ENCODE data around the gene CEACAM19.
"Not testable (repeated sequence)": the region's sequence is repeated elsewhere in the genome, so short reads cannot be mapped to it uniquely, and the experiment has no call there.

The CEACAM19 gene

GRCh38 chr19:44671400-44671799 lies at the start of gene CEACAM19:
CEACAM19 (plus strand) TSS chr19:44671482; CDS start chr19:44671932, 450 bp downstream.
- Mint-ChIP-seq H3K4me1 (ENCODE audit: low read depth) (no peaks in the 10 kb centered on the region), H3K36me3 (ENCODE audit: low read depth) (no peaks in the 10 kb centered on the region), H3K4me3 (no peak within 1 kb of the TSS), H3K27ac (no peak within 1 kb of the TSS), H3K9me3 (no peaks in the 10 kb centered on the region), H3K27me3 (ENCODE audit: low read depth) (no peaks in the 10 kb centered on the region)
- no peak for DNase-seq (ENCODE audit: low spot score)

GRCh38 chr19:44623080-44623479 lies 48.2 kb upstream of the CEACAM19 start:
- Mint-ChIP-seq H3K27ac (no peak overlapping the region), H3K4me1 (ENCODE audit: low read depth) (no peaks in the 10 kb centered on the region), H3K27me3 (ENCODE audit: low read depth) (no peaks in the 10 kb centered on the region), H3K4me3 (no peak overlapping the region), H3K9me3 (peaks cover 4% of the 10 kb centered on the region), H3K36me3 (ENCODE audit: low read depth) (no peaks in the 10 kb centered on the region)
- no peak for DNase-seq (ENCODE audit: low spot score)

- Mint-ChIP-seq H3K36me3 (ENCODE audit: low read depth) (no peaks in the 10 kb centered on the region), H3K9me3 (peaks cover 4% of the 10 kb centered on the region)
These were observed 47.7 kb upstream of the CEACAM19 start for GRCh38 chr19:44623626-44624025.

GRCh38 chr19:44624840-44625354 lies 46.4 kb upstream of the CEACAM19 start:
- no peak overlapping the region for H3K4me3 Mint-ChIP-seq
- no peaks in the 10 kb centered on the region for H3K4me1 Mint-ChIP-seq (ENCODE audit: low read depth)
- H3K27me3 Mint-ChIP-seq (ENCODE audit: low read depth), result no peaks in the 10 kb centered on the region
- H3K36me3 Mint-ChIP-seq (ENCODE audit: low read depth), result no peaks in the 10 kb centered on the region
- H3K9me3 Mint-ChIP-seq, result no peaks in the 10 kb centered on the region
- no peak overlapping the region for H3K27ac Mint-ChIP-seq
- no peak for DNase-seq (ENCODE audit: low spot score)

More at GRCh38 chr19:44623626-44624025, 47.7 kb upstream of the CEACAM19 start:
- no peak overlapping the region for H3K27ac Mint-ChIP-seq
- H3K4me1 Mint-ChIP-seq (ENCODE audit: low read depth), result no peaks in the 10 kb centered on the region
- DNase-seq (ENCODE audit: low spot score), result no peak
- H3K27me3 Mint-ChIP-seq (ENCODE audit: low read depth), result no peaks in the 10 kb centered on the region
- no peak overlapping the region for H3K4me3 Mint-ChIP-seq

GRCh38 chr19:44625637-44626036 lies 45.6 kb upstream of the CEACAM19 start:
- H3K36me3 Mint-ChIP-seq (ENCODE audit: low read depth); H3K27ac Mint-ChIP-seq; H3K4me3 Mint-ChIP-seq; H3K9me3 Mint-ChIP-seq; H3K27me3 Mint-ChIP-seq (ENCODE audit: low read depth); H3K4me1 Mint-ChIP-seq (ENCODE audit: low read depth); DNase-seq (ENCODE audit: low spot score): not testable (repeated sequence)

GRCh38 chr19:44626048-44626624 lies 45.1 kb upstream of the CEACAM19 start:
- Mint-ChIP-seq H3K36me3 (ENCODE audit: low read depth) (no peaks in the 10 kb centered on the region), H3K4me3 (no peak overlapping the region), H3K27ac (no peak overlapping the region), H3K4me1 (ENCODE audit: low read depth) (no peaks in the 10 kb centered on the region), H3K9me3 (no peaks in the 10 kb centered on the region), H3K27me3 (ENCODE audit: low read depth) (no peaks in the 10 kb centered on the region)
- no peak for DNase-seq (ENCODE audit: low spot score)

- no peaks in the 10 kb centered on the region for H3K9me3 Mint-ChIP-seq
- DNase-seq (ENCODE audit: low spot score), result no peak
- H3K27ac Mint-ChIP-seq, result no peak overlapping the region
- no peaks in the 10 kb centered on the region for H3K27me3 Mint-ChIP-seq (ENCODE audit: low read depth)
- no peaks in the 10 kb centered on the region for H3K4me1 Mint-ChIP-seq (ENCODE audit: low read depth)
- no peak overlapping the region for H3K4me3 Mint-ChIP-seq
- H3K36me3 Mint-ChIP-seq (ENCODE audit: low read depth), result no peaks in the 10 kb centered on the region
These were observed 43.7 kb upstream of the CEACAM19 start for GRCh38 chr19:44627631-44628030.

- Mint-ChIP-seq H3K27me3 (ENCODE audit: low read depth) (no peaks in the 10 kb centered on the region), H3K36me3 (ENCODE audit: low read depth) (no peaks in the 10 kb centered on the region), H3K4me3 (no peak overlapping the region), H3K4me1 (ENCODE audit: low read depth) (no peaks in the 10 kb centered on the region), H3K9me3 (no peaks in the 10 kb centered on the region), H3K27ac (no peak overlapping the region)
- no peak for DNase-seq (ENCODE audit: low spot score)
These were observed 42.5 kb upstream of the CEACAM19 start for GRCh38 chr19:44628793-44629192.

GRCh38 chr19:44631611-44632010 lies 39.7 kb upstream of the CEACAM19 start:
- H3K27me3 Mint-ChIP-seq (ENCODE audit: low read depth); H3K4me3 Mint-ChIP-seq; H3K4me1 Mint-ChIP-seq (ENCODE audit: low read depth): not testable (repeated sequence)

GRCh38 chr19:44634058-44634457 lies 37.2 kb upstream of the CEACAM19 start:
- H3K36me3 Mint-ChIP-seq (ENCODE audit: low read depth); H3K27me3 Mint-ChIP-seq (ENCODE audit: low read depth); DNase-seq (ENCODE audit: low spot score); H3K27ac Mint-ChIP-seq; H3K4me1 Mint-ChIP-seq (ENCODE audit: low read depth); H3K9me3 Mint-ChIP-seq; H3K4me3 Mint-ChIP-seq: not testable (repeated sequence)

More at GRCh38 chr19:44631611-44632010, 39.7 kb upstream of the CEACAM19 start:
- H3K9me3 Mint-ChIP-seq; DNase-seq (ENCODE audit: low spot score); H3K36me3 Mint-ChIP-seq (ENCODE audit: low read depth); H3K27ac Mint-ChIP-seq: not testable (repeated sequence)

- H3K4me3 Mint-ChIP-seq, result no peak overlapping the region
- H3K27ac Mint-ChIP-seq, result no peak overlapping the region
These were observed 36.5 kb upstream of the CEACAM19 start for GRCh38 chr19:44634785-44635184.

GRCh38 chr19:44635581-44636438 lies 35.5 kb upstream of the CEACAM19 start:
- no peak overlapping the region for H3K27ac Mint-ChIP-seq
- no peaks in the 10 kb centered on the region for H3K9me3 Mint-ChIP-seq

More at GRCh38 chr19:44634785-44635184, 36.5 kb upstream of the CEACAM19 start:
- Mint-ChIP-seq H3K9me3 (no peaks in the 10 kb centered on the region), H3K27me3 (ENCODE audit: low read depth) (no peaks in the 10 kb centered on the region), H3K4me1 (ENCODE audit: low read depth) (no peaks in the 10 kb centered on the region), H3K36me3 (ENCODE audit: low read depth) (no peaks in the 10 kb centered on the region)
- no peak for DNase-seq (ENCODE audit: low spot score)

GRCh38 chr19:44636439-44637389 lies 34.6 kb upstream of the CEACAM19 start:
- Mint-ChIP-seq H3K27me3 (ENCODE audit: low read depth) (no peaks in the 10 kb centered on the region), H3K27ac (no peak overlapping the region), H3K4me1 (ENCODE audit: low read depth) (no peaks in the 10 kb centered on the region), H3K36me3 (ENCODE audit: low read depth) (no peaks in the 10 kb centered on the region), H3K4me3 (no peak overlapping the region), H3K9me3 (no peaks in the 10 kb centered on the region)
- no peak for DNase-seq (ENCODE audit: low spot score)

More at GRCh38 chr19:44635581-44636438, 35.5 kb upstream of the CEACAM19 start:
- no peaks in the 10 kb centered on the region for H3K27me3 Mint-ChIP-seq (ENCODE audit: low read depth)
- no peaks in the 10 kb centered on the region for H3K36me3 Mint-ChIP-seq (ENCODE audit: low read depth)
- no peaks in the 10 kb centered on the region for H3K4me1 Mint-ChIP-seq (ENCODE audit: low read depth)
- no peak overlapping the region for H3K4me3 Mint-ChIP-seq
- no peak for DNase-seq (ENCODE audit: low spot score)

Measured in T-helper 2 cell treated with Interferon-gamma antibody and Interleukin-4, amounts not matched to agents 5 μg/mL and 100 μg/mL, for 36 hours (primary cell).